B cell (primary cell): ENCODE measurements around the gene DSG2. TPM values are rescaled to one million over a fixed set of nuclear protein-coding genes. Genes with fewer than 3 reads are reported as not detected.

Experiments
- ATAC-seq: fragments of 200-7000 bp; cut with Tn5 transposase; one replicate; pipeline ENCODE4 v1.10.0; 2021; ENCODE audit warnings: low read depth, mild to moderate bottlenecking, moderate number of reproducible peaks, moderate library complexity
- CTCF ChIA-PET: fragments of 350-600 bp; sonication (Branson Sonifier 250); formaldehyde crosslinking; loops from one replicate; lab custom pipeline; 2021; ENCODE audit warnings: antibody characterized with exemption, inconsistent platforms; lab: Charles Lee
- POLR2A ChIA-PET: fragments of 350-600 bp; sonication (Branson Sonifier 250); formaldehyde crosslinking; loops from one replicate; lab custom pipeline; 2021; ENCODE audit warnings: antibody characterized with exemption; lab: Charles Lee
- DNase-seq: peaks from one replicate; pipeline ENCODE4 v3.0.0; 2013
- H2AFZ ChIP-seq: 2 replicates; pipeline ENCODE4 v1.6.1; 2012; ENCODE audit warnings: mild to moderate bottlenecking, low read depth, low read length; ENCODE audit not compliant: insufficient read depth, poor library complexity, severe bottlenecking
- H3K27ac ChIP-seq, 2 donors: 1 replicate in 1 of 2; 2 replicates in 1 of 2; pipeline ENCODE4 v1.5.1; 2012 to 2013; ENCODE audit warnings: low read length in 2 of 2, mild to moderate bottlenecking in 2 of 2, moderate library complexity in 1 of 2
- H3K27me3 ChIP-seq, 4 experiments: fragments of 200-600 bp in 1 of 4; sonication (generic) in 1 of 4; replicated peaks in 1 of 4; 1 replicate in 2 of 4; 2 replicates in 2 of 4; pipeline versions ENCODE4 v1.6.1 to v1.7.0; 2013 to 2016; ENCODE audit warnings: low read length in 3 of 4, mild to moderate bottlenecking in 2 of 4, mixed read lengths in 1 of 4, moderate library complexity in 1 of 4; ENCODE audit not compliant: insufficient read depth in 4 of 4, control insufficient read depth in 3 of 4; ENCODE audit errors: control extremely low read depth in 1 of 4
- H3K36me3 ChIP-seq, 2 experiments: replicated peaks in 1 of 2; 1 replicate in 1 of 2; 2 replicates in 1 of 2; pipeline versions ENCODE4 v1.6.1 to v1.7.1; 2013; ENCODE audit warnings: low read length in 1 of 2; ENCODE audit not compliant: insufficient read depth in 2 of 2, control insufficient read depth in 1 of 2; ENCODE audit errors: control extremely low read depth in 1 of 2, extremely low read depth in 1 of 2
- H3K4me1 ChIP-seq, 2 donors: fragments of 200-600 bp in 1 of 2; sonication (generic) in 1 of 2; 1 replicate in 1 of 2; 2 replicates in 1 of 2; pipeline versions ENCODE4 v1.5.1 to v1.6.1; 2013 to 2017; ENCODE audit warnings: low read length in 2 of 2; ENCODE audit not compliant: control insufficient read depth in 2 of 2, insufficient read depth in 2 of 2
- H3K4me2 ChIP-seq: replicated peaks from 2 replicates; pipeline ENCODE3; 2012; ENCODE audit warnings: mild to moderate bottlenecking, low read depth, low read length; ENCODE audit not compliant: poor library complexity, severe bottlenecking
- H3K4me3 ChIP-seq, 5 experiments: fragments of 200-600 bp in 1 of 5; sonication (generic) in 1 of 5; 1 replicate in 3 of 5; 2 replicates in 2 of 5; pipeline versions ENCODE4 v1.5.1 to v1.7.0; 2011 to 2016; ENCODE audit warnings: low read length in 4 of 5, mild to moderate bottlenecking in 4 of 5, low read depth in 2 of 5, control low read depth in 1 of 5, moderate library complexity in 1 of 5; ENCODE audit not compliant: insufficient read depth in 1 of 5; ENCODE audit errors: control extremely low read depth in 1 of 5, extremely low read depth in 1 of 5
- H3K79me2 ChIP-seq: fragments of 200-600 bp; sonication (generic); one replicate; pipeline ENCODE4 v1.6.0; 2016; ENCODE audit warnings: low read length; ENCODE audit not compliant: control insufficient read depth, insufficient read depth
- H3K9ac ChIP-seq: fragments of 200-600 bp; sonication (generic); 2 replicates; pipeline ENCODE4 v1.6.1; 2017; ENCODE audit warnings: mild to moderate bottlenecking, low read length, moderate library complexity
- H3K9me3 ChIP-seq, 3 donors: one replicate each; pipeline versions ENCODE4 v1.6.1 to v1.7.1; 2013; ENCODE audit warnings: low read length in 2 of 3; ENCODE audit not compliant: control insufficient read depth in 2 of 3, insufficient read depth in 1 of 3; ENCODE audit errors: control extremely low read depth in 1 of 3
- H4K20me1 ChIP-seq: 2 replicates; pipeline ENCODE4 v1.6.0; 2012; ENCODE audit warnings: mild to moderate bottlenecking, low read length; ENCODE audit not compliant: insufficient read depth, control insufficient read depth, poor library complexity, severe bottlenecking
- H3K27ac Mint-ChIP-seq: one replicate; pipeline ENCODE4 v1.8.0; 2021; ENCODE audit warnings: mixed read lengths
- H3K27me3 Mint-ChIP-seq: one replicate; pipeline ENCODE4 v1.8.0; 2021; ENCODE audit warnings: mixed read lengths
- H3K4me1 Mint-ChIP-seq: one replicate; pipeline ENCODE4 v1.8.0; 2021; ENCODE audit warnings: mixed read lengths
- H3K4me3 Mint-ChIP-seq: one replicate; pipeline ENCODE4 v1.8.0; 2021; ENCODE audit warnings: mixed read lengths
- H3K9me3 Mint-ChIP-seq: one replicate; pipeline ENCODE4 v1.8.0; 2022; ENCODE audit warnings: mixed read lengths; ENCODE audit not compliant: insufficient read depth
- CTCF ChIP-seq: fragments of 200-600 bp; IDR thresholded peaks from one replicate; pipeline ENCODE4 v1.8.0; 2022; ENCODE audit warnings: antibody characterized with exemption, mild to moderate bottlenecking
- EZH2 ChIP-seq: IDR thresholded peaks from 2 replicates; pipeline ENCODE4 v1.6.1; 2012; ENCODE audit warnings: borderline replicate concordance, low read depth, mild to moderate bottlenecking, moderate library complexity, low read length; ENCODE audit not compliant: insufficient read depth, poor library complexity, severe bottlenecking
- WGBS: methylation state at CpG from one replicate; pipeline ENCODE4 v1.1.5; 2013; ENCODE audit warnings: missing lambda C conversion rate; ENCODE audit not compliant: insufficient coverage; 5-methylcytosine and 5-hydroxymethylcytosine counted together
- intact Hi-C: fragments of 100-400 bp; cut with micrococcal nuclease; formaldehyde crosslinking; loops from one replicate; pipeline ENCODE4 v1.10.0; 2022
- polyA plus RNA-seq: library from polyadenylated mRNA; depleted of rRNA; stranded (reverse); fragments of >200 nt; gene quantifications from 2 replicates; pipeline ENCODE4 v1.2.3, GENCODE V29; 2012
- total RNA-seq, 2 donors: library from RNA; stranded (reverse); fragments of 120-200 nt in 1 of 2; gene quantifications; 1 replicate in 1 of 2; 2 replicates in 1 of 2; pipeline versions ENCODE4 v1.2.3 to v1.2.4, GENCODE V29; 2013 to 2022

The DSG2 gene
- total and polyA plus RNA-seq, 2 donors (not counting 1 experiment from before 2014, with no cell fraction given) = not detected

- Histone ChIP-seq H3K4me3 (no peak overlapping the region), H3K79me2 (no peaks in the 10 kb centered on the region), H3K36me3 (no peaks in the 10 kb centered on the region), H3K9ac (no peak overlapping the region), H3K27ac (no peak overlapping the region), H2AFZ (no peak overlapping the region), H4K20me1 (no peaks in the 10 kb centered on the region), H3K27me3 (peaks cover 0 to 3% (median 0%) of the 10 kb centered on the region in 4 experiments), H3K9me3 (no peaks in the 10 kb centered on the region), H3K4me1 (no peaks in the 10 kb centered on the region), H3K4me2 (no peak overlapping the region)
- Mint-ChIP-seq H3K4me3 (no peak overlapping the region), H3K4me1 (no peaks in the 10 kb centered on the region), H3K27ac (no peak overlapping the region), H3K27me3 (peaks cover 22% of the 10 kb centered on the region), H3K9me3 (no peaks in the 10 kb centered on the region)
- no peak for TF ChIP-seq CTCF
- intact Hi-C loops = no loop called here
- ATAC-seq (no peak), DNase-seq (no peak)
- whole genome bisulfite sequencing = no CpG with 5 or more reads among the region's 1 CpG
- CTCF ChIA-PET = no interaction called here
- POLR2A ChIA-PET = no interaction called here
Measured at GRCh38 chr18:31490387-31490786, 7.6 kb upstream of the DSG2 start.

- CTCF ChIA-PET = no interaction called here
Measured at GRCh38 chr18:31490833-31491232, 7.1 kb upstream of the DSG2 start.

More at GRCh38 chr18:31490833-31491232, 7.1 kb upstream of the DSG2 start:
- H3K9me3 Mint-ChIP-seq = no peaks in the 10 kb centered on the region
- intact Hi-C loops = no loop called here
- ATAC-seq (no peak), DNase-seq (no peak)
- no peak overlapping the region for H3K4me2 ChIP-seq
- no peaks in the 10 kb centered on the region for H3K36me3 ChIP-seq
- no peak overlapping the region for H3K27ac ChIP-seq
- H3K79me2 ChIP-seq = no peaks in the 10 kb centered on the region
- H3K27me3 ChIP-seq = peaks cover 0 to 7% (median 0%) of the 10 kb centered on the region in 4 experiments
- POLR2A ChIA-PET = no interaction called here
- H3K4me3 Mint-ChIP-seq = no peak overlapping the region
- H3K27ac Mint-ChIP-seq = no peak overlapping the region
- no peak for TF ChIP-seq CTCF
- no peak for TF ChIP-seq EZH2
- no peaks in the 10 kb centered on the region for H3K4me1 Mint-ChIP-seq
- no peak overlapping the region for H3K4me3 ChIP-seq
- H3K4me1 ChIP-seq = no peaks in the 10 kb centered on the region
- H2AFZ ChIP-seq = no peak overlapping the region
- H3K9ac ChIP-seq = no peak overlapping the region
- no peaks in the 10 kb centered on the region for H4K20me1 ChIP-seq
- H3K9me3 ChIP-seq = no peaks in the 10 kb centered on the region
- H3K27me3 Mint-ChIP-seq = peaks cover 26% of the 10 kb centered on the region
